Common myeloid progenitor, CD34-positive (primary cell): ENCODE results near the gene PALD1.
A peak's percentile ranks its signal among the peaks of the same experiment; 100 is the strongest.

Experiments
- CTCF ChIA-PET: fragments of 350-600 bp; sonication (Branson Sonifier 250); formaldehyde crosslinking; loops from one replicate; lab custom pipeline; 2021; ENCODE audit warnings: antibody characterized with exemption; lab: Charles Lee
- POLR2A ChIA-PET: fragments of 350-600 bp; sonication (Branson Sonifier 250); formaldehyde crosslinking; loops from one replicate; lab custom pipeline; 2021; ENCODE audit warnings: antibody characterized with exemption; lab: Charles Lee
- DNase-seq, 3 donors: peaks; one replicate each; pipeline versions ENCODE4 v3.0.0 to v3.0.0-alpha.2; 2013
- H3K27ac ChIP-seq, 2 experiments: 1 replicate in 1 of 2; 2 replicates in 1 of 2; pipeline ENCODE4 v1.7.0; 2013; ENCODE audit warnings: inconsistent platforms in 2 of 2, low read length in 2 of 2, mild to moderate bottlenecking in 2 of 2, low read depth in 1 of 2, moderate library complexity in 1 of 2; ENCODE audit not compliant: severe bottlenecking in 2 of 2, insufficient read depth in 1 of 2, poor library complexity in 1 of 2
- H3K27me3 ChIP-seq, 5 experiments: replicated peaks in 2 of 5; 1 replicate in 3 of 5; 2 replicates in 2 of 5; pipeline versions ENCODE4 v1.6.1 to v1.7.0; 2013; ENCODE audit warnings: low read length in 4 of 5, mild to moderate bottlenecking in 2 of 5, moderate library complexity in 2 of 5, inconsistent platforms in 1 of 5; ENCODE audit not compliant: insufficient read depth in 5 of 5, control insufficient read depth in 4 of 5
- H3K36me3 ChIP-seq, 4 experiments: 1 replicate in 2 of 4; 2 replicates in 2 of 4; pipeline versions ENCODE4 v1.6.1 to v1.7.0; 2013; ENCODE audit warnings: low read length in 3 of 4, control low read depth in 1 of 4, mild to moderate bottlenecking in 1 of 4; ENCODE audit not compliant: control insufficient read depth in 4 of 4, insufficient read depth in 4 of 4
- H3K4me1 ChIP-seq, 4 experiments: 1 replicate in 3 of 4; 2 replicates in 1 of 4; pipeline versions ENCODE4 v1.6.1 to v1.7.1; 2013; ENCODE audit warnings: low read length in 3 of 4, mild to moderate bottlenecking in 3 of 4, control low read depth in 1 of 4, inconsistent platforms in 1 of 4, moderate library complexity in 1 of 4; ENCODE audit not compliant: control insufficient read depth in 4 of 4, insufficient read depth in 4 of 4; ENCODE audit errors: control extremely low read depth in 1 of 4
- H3K4me3 ChIP-seq, 7 experiments: 1 replicate in 4 of 7; 2 replicates in 3 of 7; pipeline versions ENCODE4 v1.5.1 to v1.7.0; 2013; ENCODE audit warnings: mild to moderate bottlenecking in 7 of 7, low read length in 6 of 7, moderate library complexity in 6 of 7, inconsistent platforms in 2 of 7, low read depth in 2 of 7, control low read depth in 1 of 7; ENCODE audit not compliant: insufficient read depth in 4 of 7, control insufficient read depth in 1 of 7; ENCODE audit errors: extremely low read depth in 1 of 7
- H3K9me3 ChIP-seq, 5 experiments: 1 replicate in 4 of 5; 2 replicates in 1 of 5; pipeline versions ENCODE4 v1.6.1 to v1.7.1; 2013; ENCODE audit warnings: low read length in 4 of 5, mild to moderate bottlenecking in 2 of 5, inconsistent platforms in 1 of 5, low read depth in 1 of 5, moderate library complexity in 1 of 5; ENCODE audit not compliant: control insufficient read depth in 4 of 5, insufficient read depth in 2 of 5; ENCODE audit errors: control extremely low read depth in 1 of 5
- WGBS: methylation state at CpG from one replicate; pipeline ENCODE4 v1.1.5; 2013; ENCODE audit not compliant: insufficient coverage; 5-methylcytosine and 5-hydroxymethylcytosine counted together

The PALD1 gene

GRCh38 chr10:70590655-70591416, 112.3 kb downstream of the PALD1 start:
- CTCF ChIA-PET: interaction anchor here (0.8 to 3.3 kb wide), 7 partner anchors 11 to 63 kb away, joined by 3 to 13 read pairs (median 5); no protein-coding TSS in a partner anchor
- H3K36me3 ChIP-seq: no peaks in the 10 kb centered on the region
- DNase-seq: no peak
- H3K4me3 ChIP-seq: no peak overlapping the region
- H3K4me1 ChIP-seq: peaks cover 6 to 94% (median 42%) of the 10 kb centered on the region in 4 experiments
- no peak overlapping the region for H3K27ac ChIP-seq
- POLR2A ChIA-PET: interaction anchor here (0.9 kb wide), 1 partner anchor 14 kb away, joined by 5 read pairs; no protein-coding TSS in a partner anchor
- H3K9me3 ChIP-seq: no peaks in the 10 kb centered on the region
- H3K27me3 ChIP-seq: no peaks in the 10 kb centered on the region
- WGBS: 96% methylated on average over 3 of the region's 5 CpGs

- no peak overlapping the region for H3K4me3 ChIP-seq
- peaks cover 6 to 95% (median 39%) of the 10 kb centered on the region in 4 experiments for H3K4me1 ChIP-seq
- CTCF ChIA-PET: interaction anchor here (0.5 to 3.3 kb wide), 13 partner anchors 13 to 330 kb away, joined by 3 to 13 read pairs (median 3); no protein-coding TSS in a partner anchor
- no peaks in the 10 kb centered on the region for H3K9me3 ChIP-seq
- DNase-seq: peak in 2 of 3 donors; percentile 39 to 54
- H3K27me3 ChIP-seq: no peaks in the 10 kb centered on the region
- POLR2A ChIA-PET: no interaction called here
- 96% methylated on average over 2 of the region's 2 CpGs for WGBS
- no peak overlapping the region for H3K27ac ChIP-seq
- no peaks in the 10 kb centered on the region for H3K36me3 ChIP-seq
These were observed 113.7 kb downstream of the PALD1 start for GRCh38 chr10:70592186-70592735.

DNA sequence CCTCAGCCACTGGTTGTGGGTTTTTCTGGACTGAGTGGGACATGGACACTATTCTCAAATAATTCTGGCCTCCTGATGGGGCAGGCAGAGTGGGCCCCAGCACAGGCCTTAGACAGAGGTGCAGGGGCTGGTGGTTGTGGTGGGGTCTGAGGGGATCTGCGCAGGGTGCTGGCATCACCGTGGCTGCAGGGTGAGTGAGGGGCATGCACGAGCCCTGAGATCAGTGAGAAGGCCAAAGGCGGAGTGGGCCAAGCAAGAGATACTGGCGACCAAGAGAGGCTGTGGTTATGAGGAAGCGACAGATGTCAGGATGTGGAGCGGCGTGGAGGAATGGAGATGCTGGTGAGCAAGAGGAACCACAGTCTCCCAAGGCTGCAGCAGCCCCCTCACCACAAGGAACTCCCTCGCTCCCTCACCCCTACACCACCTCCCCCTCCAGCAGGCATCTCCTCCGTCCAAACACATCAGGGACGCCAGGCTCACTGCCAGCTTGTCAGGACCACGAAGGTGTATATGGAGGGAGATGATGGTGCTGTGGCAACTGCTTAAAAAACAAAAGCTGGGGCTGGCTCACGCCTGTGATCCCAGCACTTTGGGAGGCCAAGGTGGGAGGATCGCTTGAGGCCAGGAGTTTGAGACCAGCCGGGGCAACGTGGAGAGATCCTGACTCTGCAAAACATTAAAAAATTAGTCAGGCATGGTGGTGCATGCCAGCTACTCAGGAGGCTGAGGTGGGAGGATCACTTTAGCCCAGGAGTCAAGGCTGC, 114.4 kb downstream of the PALD1 start:
- Histone ChIP-seq H3K4me3 (no peak overlapping the region), H3K9me3 (no peaks in the 10 kb centered on the region), H3K4me1 (peaks cover 6 to 93% (median 38%) of the 10 kb centered on the region in 4 experiments), H3K36me3 (no peaks in the 10 kb centered on the region), H3K27ac (no peak overlapping the region), H3K27me3 (no peaks in the 10 kb centered on the region)
- WGBS: 28% methylated on average over 10 of the region's 16 CpGs
- POLR2A ChIA-PET: interaction anchor here (0.6 kb wide), 1 partner anchor 78 kb away, joined by 3 read pairs; no protein-coding TSS in a partner anchor
- CTCF ChIA-PET: interaction anchor here (0.5 to 3.3 kb wide), 13 partner anchors 15 to 330 kb away, joined by 3 to 13 read pairs (median 3); no protein-coding TSS in a partner anchor
- peak; percentile 71 to 98 (median 96) for DNase-seq

DNA sequence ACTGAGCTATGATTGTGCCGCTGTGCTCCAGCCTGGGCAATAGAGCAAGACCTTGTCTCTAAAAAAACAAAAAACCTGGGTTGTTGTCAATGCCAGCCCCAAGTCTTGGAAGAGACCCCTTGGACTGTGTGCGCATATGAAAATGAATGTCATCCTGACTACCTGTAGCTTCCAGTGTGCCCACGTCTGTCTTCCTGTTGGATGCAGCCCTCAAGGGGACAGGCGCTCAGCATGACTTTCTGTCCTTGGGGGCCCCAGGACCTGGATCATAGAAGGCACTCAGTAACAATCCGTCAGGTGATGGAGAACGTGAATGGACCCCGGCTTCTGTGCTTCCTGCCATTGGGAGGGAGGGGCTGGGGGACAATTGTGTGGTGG, 114.9 kb downstream of the PALD1 start:
- no peaks in the 10 kb centered on the region for H3K27me3 ChIP-seq
- POLR2A ChIA-PET: interaction anchor here (0.6 kb wide), 2 partner anchors 77 to 125 kb away, joined by 3 read pairs; no protein-coding TSS in a partner anchor

GRCh38 chr10:70594161-70594560, 115.6 kb downstream of the PALD1 start:
- Histone ChIP-seq H3K4me3 (no peak overlapping the region), H3K9me3 (no peaks in the 10 kb centered on the region), H3K4me1 (peaks cover 2 to 81% (median 30%) of the 10 kb centered on the region in 4 experiments), H3K27me3 (no peaks in the 10 kb centered on the region), H3K27ac (no peak overlapping the region), H3K36me3 (no peaks in the 10 kb centered on the region)
- ChIA-PET POLR2A (interaction anchor here (0.6 kb wide), 1 partner anchor 126 kb away, joined by 3 read pairs; no protein-coding TSS in a partner anchor), CTCF (interaction anchor here (1.2 to 3.3 kb wide), 5 partner anchors 18 to 35 kb away, joined by 4 to 13 read pairs (median 7); no protein-coding TSS in a partner anchor)
- 75% methylated on average over 2 of the region's 3 CpGs for WGBS
- DNase-seq: no peak

More for the DNA sequence above, 114.9 kb downstream of the PALD1 start:
- no peak overlapping the region for H3K27ac ChIP-seq
- H3K4me3 ChIP-seq: no peak overlapping the region
- no peak for DNase-seq
- H3K36me3 ChIP-seq: no peaks in the 10 kb centered on the region
- H3K9me3 ChIP-seq: no peaks in the 10 kb centered on the region
- 84% methylated on average over 7 of the region's 7 CpGs for WGBS
- H3K4me1 ChIP-seq: peaks cover 2 to 87% (median 33%) of the 10 kb centered on the region in 4 experiments
- CTCF ChIA-PET: interaction anchor here (0.7 to 3.3 kb wide), 6 partner anchors 17 to 85 kb away, joined by 3 to 13 read pairs (median 6); no protein-coding TSS in a partner anchor

GRCh38 chr10:70595566-70596016, 117.0 kb downstream of the PALD1 start:
- no peaks in the 10 kb centered on the region for H3K27me3 ChIP-seq
- ChIA-PET CTCF (interaction anchor here (1.2 kb wide), 1 partner anchor 37 kb away, joined by 4 read pairs; no protein-coding TSS in a partner anchor), POLR2A (no interaction called here)
- H3K36me3 ChIP-seq: no peaks in the 10 kb centered on the region
- no peaks in the 10 kb centered on the region for H3K9me3 ChIP-seq
- H3K4me3 ChIP-seq: no peak overlapping the region
- WGBS: 98% methylated on average over 3 of the region's 5 CpGs
- no peak overlapping the region for H3K27ac ChIP-seq
- peaks cover 0 to 66% (median 26%) of the 10 kb centered on the region in 4 experiments for H3K4me1 ChIP-seq
- no peak for DNase-seq
